Measurements from ENCODE around the gene ENTPD8.
A peak's percentile ranks its signal among the peaks of the same experiment; 100 is the strongest.

ENTPD8 gene

GRCh38 chr9:137404961-137405567 is 36.1 kb downstream of the ENTPD8 start:
- H3K4me3 ChIP-seq (ENCODE audit: low read depth, low read length) = no peak overlapping the region
- DNase-seq (ENCODE audit: low read depth) = no peak

- DNase-seq (ENCODE audit: low read depth) = no peak
- no peak overlapping the region for H3K4me3 ChIP-seq (ENCODE audit: low read depth, low read length)
These were observed 37.9 kb downstream of the ENTPD8 start for GRCh38 chr9:137403269-137403668.

- H3K4me3 ChIP-seq (ENCODE audit: low read depth, low read length) = no peak overlapping the region
- DNase-seq (ENCODE audit: low read depth) = no peak
These were observed 38.4 kb downstream of the ENTPD8 start for GRCh38 chr9:137402746-137403145.

- H3K4me3 ChIP-seq (ENCODE audit: low read depth, low read length) = no peak overlapping the region
- DNase-seq (ENCODE audit: low read depth) = no peak
These were observed 42.3 kb downstream of the ENTPD8 start for GRCh38 chr9:137398561-137399468.

GRCh38 chr9:137397675-137398423 is 43.3 kb downstream of the ENTPD8 start:
- DNase-seq (ENCODE audit: low read depth) = no peak

GRCh38 chr9:137396634-137397367 is 44.4 kb downstream of the ENTPD8 start:
- no peak overlapping the region for H3K4me3 ChIP-seq (ENCODE audit: low read depth, low read length)
- no peak for DNase-seq (ENCODE audit: low read depth)

More at GRCh38 chr9:137397675-137398423, 43.3 kb downstream of the ENTPD8 start:
- no peak overlapping the region for H3K4me3 ChIP-seq (ENCODE audit: low read depth, low read length)

GRCh38 chr9:137396227-137396626 is 44.9 kb downstream of the ENTPD8 start:
- H3K4me3 ChIP-seq (ENCODE audit: low read depth, low read length) = no peak overlapping the region
- DNase-seq (ENCODE audit: low read depth) = peak; percentile 26

- no peak for DNase-seq (ENCODE audit: low read depth)
- no peak overlapping the region for H3K4me3 ChIP-seq (ENCODE audit: low read depth, low read length)
These were observed 45.5 kb downstream of the ENTPD8 start for GRCh38 chr9:137395666-137396010.

GRCh38 chr9:137394866-137395665 is 46.1 kb downstream of the ENTPD8 start:
- H3K4me3 ChIP-seq (ENCODE audit: low read depth, low read length) = no peak overlapping the region
- no peak for DNase-seq (ENCODE audit: low read depth)

GRCh38 chr9:137393176-137394150 is 47.7 kb downstream of the ENTPD8 start:
- DNase-seq (ENCODE audit: low read depth) = no peak
- H3K4me3 ChIP-seq (ENCODE audit: low read depth, low read length) = no peak overlapping the region

GRCh38 chr9:137392232-137393007 is 48.7 kb downstream of the ENTPD8 start:
- H3K4me3 ChIP-seq (ENCODE audit: low read depth, low read length) = no peak overlapping the region
- no peak for DNase-seq (ENCODE audit: low read depth)

- DNase-seq (ENCODE audit: low read depth) = no peak
- H3K4me3 ChIP-seq (ENCODE audit: low read depth, low read length) = no peak overlapping the region
These were observed 49.8 kb downstream of the ENTPD8 start for GRCh38 chr9:137391411-137391754.

- no peak for DNase-seq (ENCODE audit: low read depth)
- H3K4me3 ChIP-seq (ENCODE audit: low read depth, low read length) = no peak overlapping the region
These were observed 50.4 kb downstream of the ENTPD8 start for GRCh38 chr9:137390553-137391410.

- no peak for DNase-seq (ENCODE audit: low read depth)
- H3K4me3 ChIP-seq (ENCODE audit: low read depth, low read length) = no peak overlapping the region
These were observed 51.8 kb downstream of the ENTPD8 start for GRCh38 chr9:137389428-137389746.

- no peak overlapping the region for H3K4me3 ChIP-seq (ENCODE audit: low read depth, low read length)
- DNase-seq (ENCODE audit: low read depth) = no peak
These were observed 52.3 kb downstream of the ENTPD8 start for GRCh38 chr9:137388589-137389427.

Measured in skeletal muscle cell (primary cell).